ENCODE data around the gene FLVCR2. TPM values are rescaled to one million over a fixed set of nuclear protein-coding genes. Genes with fewer than 3 reads are reported as not detected.
A peak's percentile ranks its signal among the peaks of the same experiment; 100 is the strongest.

FLVCR2 gene
- total and polyA plus RNA-seq, 2 donors: 1.9 to 5.7 TPM

- H3K36me3 ChIP-seq (ENCODE audit: control insufficient read depth in 2 of 2, insufficient read depth in 2 of 2, low read length in 1 of 2): no peaks in the 10 kb centered on the region
- no peaks in the 10 kb centered on the region for H3K9me3 ChIP-seq (ENCODE audit: control insufficient read depth in 2 of 2, insufficient read depth in 1 of 2, low read length in 1 of 2)
- no peak overlapping the region for H3K27ac ChIP-seq (ENCODE audit: low read depth in 1 of 2, low read length in 1 of 2)
- no peak for DNase-seq (ENCODE audit: low read depth in 6 of 9, low spot score in 9 of 9)
- no peak overlapping the region for H3K4me3 ChIP-seq (ENCODE audit: low read length in 2 of 2)
- no peaks in the 10 kb centered on the region for H3K27me3 ChIP-seq (ENCODE audit: control insufficient read depth in 2 of 2, insufficient read depth in 1 of 2, low read length in 1 of 2)
- peaks cover 4 to 26% of the 10 kb centered on the region in 2 donors for H3K4me1 ChIP-seq (ENCODE audit: control insufficient read depth in 2 of 2, insufficient read depth in 2 of 2, low read length in 2 of 2)
- WGBS: 96% methylated on average over 4 of the region's 4 CpGs
Measured at GRCh38 chr14:75562489-75562888, 15.9 kb upstream of the FLVCR2 start.

DNA sequence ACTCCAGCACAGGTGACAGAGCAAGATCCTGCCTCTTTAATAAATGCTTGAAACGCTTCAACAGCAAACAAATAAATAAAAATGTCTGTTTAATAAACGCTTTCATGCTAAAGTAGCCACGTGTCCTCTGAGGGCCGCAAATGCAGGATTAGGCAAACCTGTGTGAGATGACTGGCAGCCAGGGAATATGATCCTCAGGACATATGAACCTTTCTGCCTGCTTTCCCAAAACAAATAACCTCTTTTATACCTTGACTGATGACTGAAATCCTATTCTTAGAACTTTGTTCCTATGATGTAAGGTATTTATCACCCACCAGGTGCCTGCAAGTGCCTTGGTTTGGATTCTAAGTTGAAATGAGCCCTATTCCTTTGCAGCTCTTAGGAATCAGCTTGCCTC lies 14.5 kb upstream of the FLVCR2 start:
- Histone ChIP-seq H3K4me3 (ENCODE audit: low read length in 2 of 2) (no peak overlapping the region), H3K9me3 (ENCODE audit: control insufficient read depth in 2 of 2, insufficient read depth in 1 of 2, low read length in 1 of 2) (no peaks in the 10 kb centered on the region), H3K27ac (ENCODE audit: low read depth in 1 of 2, low read length in 1 of 2) (no peak overlapping the region), H3K36me3 (ENCODE audit: control insufficient read depth in 2 of 2, insufficient read depth in 2 of 2, low read length in 1 of 2) (no peaks in the 10 kb centered on the region), H3K4me1 (ENCODE audit: control insufficient read depth in 2 of 2, insufficient read depth in 2 of 2, low read length in 2 of 2) (peaks cover 4 to 28% of the 10 kb centered on the region in 2 donors), H3K27me3 (ENCODE audit: control insufficient read depth in 2 of 2, insufficient read depth in 1 of 2, low read length in 1 of 2) (no peaks in the 10 kb centered on the region)
- no peak for DNase-seq (ENCODE audit: low read depth in 6 of 9, low spot score in 9 of 9)
- 97% methylated on average over 4 of the region's 4 CpGs for WGBS

DNA sequence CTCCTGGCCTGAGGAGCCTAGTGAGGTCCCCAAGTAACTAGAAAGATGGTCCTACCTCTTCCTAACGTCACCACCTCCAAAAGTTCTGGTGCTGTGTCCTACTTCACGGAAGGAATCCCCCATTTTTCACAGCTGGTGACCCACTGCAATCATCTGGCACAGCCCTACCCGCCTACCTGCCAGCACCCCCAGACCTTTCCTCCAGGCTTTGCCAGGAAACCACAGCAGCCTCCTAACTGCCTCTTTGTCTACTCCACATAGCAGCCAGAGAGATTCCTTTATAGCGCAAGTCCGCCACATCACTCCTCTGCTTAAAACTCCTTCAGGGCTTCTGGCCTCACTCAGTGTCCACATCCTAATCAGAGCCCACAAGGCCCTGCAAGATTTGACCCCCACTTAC lies 13.4 kb upstream of the FLVCR2 start:
- 65% methylated on average over 5 of the region's 5 CpGs for WGBS
- H3K4me3 ChIP-seq (ENCODE audit: low read length in 2 of 2): no peak overlapping the region

DNA sequence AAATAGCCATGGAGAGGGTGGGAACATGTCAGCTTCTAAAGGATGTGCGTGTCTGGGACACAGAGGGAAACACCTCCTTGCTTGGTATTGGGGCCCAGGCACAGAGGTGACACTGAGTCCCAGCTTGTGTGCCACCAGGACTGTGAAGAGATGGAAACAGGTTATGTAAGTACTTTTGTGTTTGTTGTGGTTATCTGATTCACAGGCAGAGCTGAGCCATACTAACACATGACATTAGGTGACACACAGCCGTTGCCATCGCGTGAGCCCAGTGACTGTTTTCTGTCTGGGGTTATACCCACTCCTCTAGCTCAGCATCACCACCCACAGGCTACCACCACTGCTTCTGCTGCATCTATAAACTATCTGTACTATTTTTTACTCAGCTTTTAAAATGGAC lies 12.1 kb upstream of the FLVCR2 start:
- Histone ChIP-seq H3K27me3 (ENCODE audit: control insufficient read depth in 2 of 2, insufficient read depth in 1 of 2, low read length in 1 of 2) (no peaks in the 10 kb centered on the region), H3K4me3 (ENCODE audit: low read length in 2 of 2) (no peak overlapping the region), H3K36me3 (ENCODE audit: control insufficient read depth in 2 of 2, insufficient read depth in 2 of 2, low read length in 1 of 2) (no peaks in the 10 kb centered on the region), H3K4me1 (ENCODE audit: control insufficient read depth in 2 of 2, insufficient read depth in 2 of 2, low read length in 2 of 2) (peaks cover 2 to 28% of the 10 kb centered on the region in 2 donors), H3K27ac (ENCODE audit: low read depth in 1 of 2, low read length in 1 of 2) (no peak overlapping the region), H3K9me3 (ENCODE audit: control insufficient read depth in 2 of 2, insufficient read depth in 1 of 2, low read length in 1 of 2) (no peaks in the 10 kb centered on the region)
- 27% methylated on average over 4 of the region's 4 CpGs for WGBS
- DNase-seq (ENCODE audit: low read depth in 6 of 9, low spot score in 9 of 9): peak in 6 of 9 donors; percentile 39 to 82 (median 56)

More for the DNA sequence above, 13.4 kb upstream of the FLVCR2 start:
- H3K4me1 ChIP-seq (ENCODE audit: control insufficient read depth in 2 of 2, insufficient read depth in 2 of 2, low read length in 2 of 2): peaks cover 4 to 28% of the 10 kb centered on the region in 2 donors
- H3K27me3 ChIP-seq (ENCODE audit: control insufficient read depth in 2 of 2, insufficient read depth in 1 of 2, low read length in 1 of 2): no peaks in the 10 kb centered on the region
- H3K9me3 ChIP-seq (ENCODE audit: control insufficient read depth in 2 of 2, insufficient read depth in 1 of 2, low read length in 1 of 2): no peaks in the 10 kb centered on the region
- no peak for DNase-seq (ENCODE audit: low read depth in 6 of 9, low spot score in 9 of 9)
- H3K36me3 ChIP-seq (ENCODE audit: control insufficient read depth in 2 of 2, insufficient read depth in 2 of 2, low read length in 1 of 2): no peaks in the 10 kb centered on the region
- no peak overlapping the region for H3K27ac ChIP-seq (ENCODE audit: low read depth in 1 of 2, low read length in 1 of 2)

GRCh38 chr14:75566752-75567151 lies 11.7 kb upstream of the FLVCR2 start:
- Histone ChIP-seq H3K4me1 (ENCODE audit: control insufficient read depth in 2 of 2, insufficient read depth in 2 of 2, low read length in 2 of 2) (peaks cover 2 to 28% of the 10 kb centered on the region in 2 donors), H3K36me3 (ENCODE audit: control insufficient read depth in 2 of 2, insufficient read depth in 2 of 2, low read length in 1 of 2) (no peaks in the 10 kb centered on the region), H3K9me3 (ENCODE audit: control insufficient read depth in 2 of 2, insufficient read depth in 1 of 2, low read length in 1 of 2) (no peaks in the 10 kb centered on the region), H3K27ac (ENCODE audit: low read depth in 1 of 2, low read length in 1 of 2) (no peak overlapping the region), H3K27me3 (ENCODE audit: control insufficient read depth in 2 of 2, insufficient read depth in 1 of 2, low read length in 1 of 2) (no peaks in the 10 kb centered on the region), H3K4me3 (ENCODE audit: low read length in 2 of 2) (no peak overlapping the region)
- 97% methylated on average over 8 of the region's 8 CpGs for WGBS
- no peak for DNase-seq (ENCODE audit: low read depth in 6 of 9, low spot score in 9 of 9)

- no peak overlapping the region for H3K27ac ChIP-seq (ENCODE audit: low read depth in 1 of 2, low read length in 1 of 2)
- H3K36me3 ChIP-seq (ENCODE audit: control insufficient read depth in 2 of 2, insufficient read depth in 2 of 2, low read length in 1 of 2): no peaks in the 10 kb centered on the region
- 95% methylated on average over 7 of the region's 7 CpGs for WGBS
- peaks cover 2 to 28% of the 10 kb centered on the region in 2 donors for H3K4me1 ChIP-seq (ENCODE audit: control insufficient read depth in 2 of 2, insufficient read depth in 2 of 2, low read length in 2 of 2)
- DNase-seq (ENCODE audit: low read depth in 6 of 9, low spot score in 9 of 9): no peak
- H3K27me3 ChIP-seq (ENCODE audit: control insufficient read depth in 2 of 2, insufficient read depth in 1 of 2, low read length in 1 of 2): no peaks in the 10 kb centered on the region
- no peak overlapping the region for H3K4me3 ChIP-seq (ENCODE audit: low read length in 2 of 2)
- H3K9me3 ChIP-seq (ENCODE audit: control insufficient read depth in 2 of 2, insufficient read depth in 1 of 2, low read length in 1 of 2): no peaks in the 10 kb centered on the region
Measured at GRCh38 chr14:75568140-75568539, 10.3 kb upstream of the FLVCR2 start.

GRCh38 chr14:75568791-75569190 lies 9.6 kb upstream of the FLVCR2 start:
- 94% methylated on average over 6 of the region's 6 CpGs for WGBS
- H3K27ac ChIP-seq (ENCODE audit: low read depth in 1 of 2, low read length in 1 of 2): no peak overlapping the region
- peaks cover 2 to 28% of the 10 kb centered on the region in 2 donors for H3K4me1 ChIP-seq (ENCODE audit: control insufficient read depth in 2 of 2, insufficient read depth in 2 of 2, low read length in 2 of 2)
- H3K36me3 ChIP-seq (ENCODE audit: control insufficient read depth in 2 of 2, insufficient read depth in 2 of 2, low read length in 1 of 2): no peaks in the 10 kb centered on the region
- no peaks in the 10 kb centered on the region for H3K27me3 ChIP-seq (ENCODE audit: control insufficient read depth in 2 of 2, insufficient read depth in 1 of 2, low read length in 1 of 2)
- DNase-seq (ENCODE audit: low read depth in 6 of 9, low spot score in 9 of 9): no peak
- H3K9me3 ChIP-seq (ENCODE audit: control insufficient read depth in 2 of 2, insufficient read depth in 1 of 2, low read length in 1 of 2): no peaks in the 10 kb centered on the region
- H3K4me3 ChIP-seq (ENCODE audit: low read length in 2 of 2): no peak overlapping the region

DNA sequence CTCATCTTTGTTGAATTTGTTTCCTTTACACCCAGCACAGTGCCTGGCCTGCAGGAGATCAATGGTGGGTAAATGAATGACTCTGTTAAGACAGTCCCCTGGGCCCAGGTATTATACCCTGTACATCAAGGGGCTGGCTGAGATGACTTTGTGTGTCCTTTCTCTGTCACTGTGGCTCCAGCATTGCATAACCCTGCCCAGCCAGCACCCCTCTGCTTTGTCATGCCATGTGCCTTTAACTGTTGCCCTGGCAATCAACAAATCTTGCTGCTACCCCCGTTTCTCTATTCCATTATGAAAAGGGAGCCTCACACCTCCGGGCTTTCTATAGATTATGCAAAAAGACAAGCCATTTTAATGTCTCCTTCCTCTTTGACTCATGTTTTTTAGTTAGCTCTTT lies 7.6 kb upstream of the FLVCR2 start:
- H3K36me3 ChIP-seq (ENCODE audit: control insufficient read depth in 2 of 2, insufficient read depth in 2 of 2, low read length in 1 of 2): no peaks in the 10 kb centered on the region
- WGBS: 79% methylated on average over 2 of the region's 2 CpGs
- peaks cover 2 to 15% of the 10 kb centered on the region in 2 donors for H3K4me1 ChIP-seq (ENCODE audit: control insufficient read depth in 2 of 2, insufficient read depth in 2 of 2, low read length in 2 of 2)
- no peak for DNase-seq (ENCODE audit: low read depth in 6 of 9, low spot score in 9 of 9)
- H3K4me3 ChIP-seq (ENCODE audit: low read length in 2 of 2): no peak overlapping the region
- no peaks in the 10 kb centered on the region for H3K9me3 ChIP-seq (ENCODE audit: control insufficient read depth in 2 of 2, insufficient read depth in 1 of 2, low read length in 1 of 2)
- no peak overlapping the region for H3K27ac ChIP-seq (ENCODE audit: low read depth in 1 of 2, low read length in 1 of 2)
- no peaks in the 10 kb centered on the region for H3K27me3 ChIP-seq (ENCODE audit: control insufficient read depth in 2 of 2, insufficient read depth in 1 of 2, low read length in 1 of 2)

DNA sequence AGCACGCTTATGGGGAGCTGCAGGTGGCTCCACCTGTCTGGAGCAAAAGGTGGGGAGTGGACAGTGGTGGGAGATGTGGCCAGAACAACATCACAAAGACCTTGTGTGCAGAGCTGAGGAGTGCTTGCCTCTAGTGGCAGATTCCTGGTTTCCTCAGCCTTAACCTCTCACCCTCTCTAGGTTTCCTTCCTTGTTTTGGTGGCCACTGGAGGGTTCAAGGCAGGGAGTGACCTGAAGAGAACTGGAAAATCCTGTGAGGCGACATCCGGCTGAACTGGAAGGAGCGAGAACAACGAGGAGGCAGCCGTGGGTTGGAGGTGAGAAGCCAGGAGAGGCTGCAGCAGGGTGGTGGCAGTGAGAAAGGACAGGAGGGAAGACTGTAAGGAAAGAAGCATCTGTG lies 6.3 kb upstream of the FLVCR2 start:
- Histone ChIP-seq H3K27me3 (ENCODE audit: control insufficient read depth in 2 of 2, insufficient read depth in 1 of 2, low read length in 1 of 2) (no peaks in the 10 kb centered on the region), H3K4me3 (ENCODE audit: low read length in 2 of 2) (no peak overlapping the region), H3K36me3 (ENCODE audit: control insufficient read depth in 2 of 2, insufficient read depth in 2 of 2, low read length in 1 of 2) (no peaks in the 10 kb centered on the region), H3K4me1 (ENCODE audit: control insufficient read depth in 2 of 2, insufficient read depth in 2 of 2, low read length in 2 of 2) (peaks cover 0 to 3% of the 10 kb centered on the region in 2 donors), H3K9me3 (ENCODE audit: control insufficient read depth in 2 of 2, insufficient read depth in 1 of 2, low read length in 1 of 2) (no peaks in the 10 kb centered on the region), H3K27ac (ENCODE audit: low read depth in 1 of 2, low read length in 1 of 2) (no peak overlapping the region)
- no peak for DNase-seq (ENCODE audit: low read depth in 6 of 9, low spot score in 9 of 9)
- 96% methylated on average over 6 of the region's 6 CpGs for WGBS

GRCh38 chr14:75577090-75577489 lies 1.3 kb upstream of the FLVCR2 start:
- no peak overlapping the region for H3K4me3 ChIP-seq (ENCODE audit: low read length in 2 of 2)
- no peaks in the 10 kb centered on the region for H3K9me3 ChIP-seq (ENCODE audit: control insufficient read depth in 2 of 2, insufficient read depth in 1 of 2, low read length in 1 of 2)
- WGBS: 7% methylated on average over 3 of the region's 3 CpGs
- peaks cover 0 to 25% of the 10 kb centered on the region in 2 donors for H3K27me3 ChIP-seq (ENCODE audit: control insufficient read depth in 2 of 2, insufficient read depth in 1 of 2, low read length in 1 of 2)
- no peak for DNase-seq (ENCODE audit: low read depth in 6 of 9, low spot score in 9 of 9)
- peaks cover 7 to 19% of the 10 kb centered on the region in 2 donors for H3K4me1 ChIP-seq (ENCODE audit: control insufficient read depth in 2 of 2, insufficient read depth in 2 of 2, low read length in 2 of 2)
- H3K36me3 ChIP-seq (ENCODE audit: control insufficient read depth in 2 of 2, insufficient read depth in 2 of 2, low read length in 1 of 2): no peaks in the 10 kb centered on the region
- no peak overlapping the region for H3K27ac ChIP-seq (ENCODE audit: low read depth in 1 of 2, low read length in 1 of 2)

All from thymus (tissue), 11 donors.